GDM1 (cell line): ENCODE results near the gene HHIPL1.

ENCODE experiments used
- DNase-seq: peaks from one replicate; lab custom pipeline; 2025; lab: John Stamatoyannopoulos, UW

Gene HHIPL1

GRCh38 chr14:99689266-99690236, 44.6 kb downstream of the HHIPL1 start:
- DNase-seq = no peak

DNA sequence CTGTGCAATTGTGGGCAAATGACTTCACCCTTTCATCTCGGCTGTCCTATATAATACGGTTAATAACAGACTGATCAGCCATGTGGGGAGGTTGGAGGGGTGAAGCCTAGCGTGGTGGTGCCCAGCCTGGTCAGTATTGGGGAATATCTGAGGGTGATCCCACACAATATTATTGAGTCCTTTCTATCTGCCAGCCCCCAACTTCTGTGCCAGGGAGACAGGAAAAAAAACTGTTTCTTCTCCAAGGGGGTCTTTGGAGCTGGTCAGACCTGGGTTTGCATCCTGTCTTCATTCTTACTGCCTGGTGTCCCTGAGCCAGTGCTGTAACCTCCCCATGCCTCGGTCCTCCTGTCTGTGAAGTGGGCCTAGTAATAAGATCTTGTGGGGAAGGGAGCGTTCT, 45.7 kb downstream of the HHIPL1 start:
- DNase-seq = no peak

GRCh38 chr14:99691111-99691885, 46.4 kb downstream of the HHIPL1 start:
- no peak for DNase-seq

DNA sequence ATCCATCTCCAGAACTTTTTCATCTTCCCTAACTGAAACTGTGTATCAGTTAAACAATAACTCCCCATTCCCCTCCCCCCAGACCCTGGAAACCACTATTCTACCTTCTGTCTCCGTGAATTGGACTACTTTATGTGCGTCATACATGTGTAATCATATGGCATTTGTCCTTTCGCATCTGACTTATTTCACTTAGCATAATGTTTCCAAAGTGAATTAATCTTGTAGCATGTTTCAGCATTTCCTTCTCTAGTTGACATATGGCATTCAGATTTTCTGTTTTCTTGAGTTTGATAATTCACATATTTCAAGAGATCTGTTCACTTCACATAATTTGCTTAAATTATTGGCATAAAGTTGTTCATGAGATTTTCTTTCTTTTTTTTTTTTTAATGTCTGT, 49.0 kb downstream of the HHIPL1 start:
- no peak for DNase-seq

GRCh38 chr14:99696929-99697328, 52.0 kb downstream of the HHIPL1 start:
- no peak for DNase-seq

DNA sequence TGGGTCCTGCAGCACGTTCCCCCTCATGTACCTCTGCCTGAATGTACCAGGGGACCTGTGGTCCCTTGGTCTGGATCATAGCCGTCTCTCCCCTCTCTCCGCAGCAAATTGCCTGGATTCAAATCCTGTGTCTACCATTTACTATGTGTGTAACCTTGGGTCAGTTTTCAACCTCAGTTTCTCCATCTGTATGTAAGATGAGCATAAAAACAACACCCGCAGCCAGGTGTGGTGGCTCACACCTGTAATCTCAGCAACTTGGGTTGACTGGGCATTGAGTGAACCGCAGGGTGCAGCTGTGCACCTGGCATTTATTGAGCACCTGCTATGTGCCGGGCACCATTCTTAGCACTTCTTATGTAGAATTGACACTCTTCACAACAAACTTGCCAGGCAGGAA, 53.3 kb downstream of the HHIPL1 start:
- DNase-seq = no peak

- no peak for DNase-seq
Measured at GRCh38 chr14:99698642-99699041, 53.7 kb downstream of the HHIPL1 start.

DNA sequence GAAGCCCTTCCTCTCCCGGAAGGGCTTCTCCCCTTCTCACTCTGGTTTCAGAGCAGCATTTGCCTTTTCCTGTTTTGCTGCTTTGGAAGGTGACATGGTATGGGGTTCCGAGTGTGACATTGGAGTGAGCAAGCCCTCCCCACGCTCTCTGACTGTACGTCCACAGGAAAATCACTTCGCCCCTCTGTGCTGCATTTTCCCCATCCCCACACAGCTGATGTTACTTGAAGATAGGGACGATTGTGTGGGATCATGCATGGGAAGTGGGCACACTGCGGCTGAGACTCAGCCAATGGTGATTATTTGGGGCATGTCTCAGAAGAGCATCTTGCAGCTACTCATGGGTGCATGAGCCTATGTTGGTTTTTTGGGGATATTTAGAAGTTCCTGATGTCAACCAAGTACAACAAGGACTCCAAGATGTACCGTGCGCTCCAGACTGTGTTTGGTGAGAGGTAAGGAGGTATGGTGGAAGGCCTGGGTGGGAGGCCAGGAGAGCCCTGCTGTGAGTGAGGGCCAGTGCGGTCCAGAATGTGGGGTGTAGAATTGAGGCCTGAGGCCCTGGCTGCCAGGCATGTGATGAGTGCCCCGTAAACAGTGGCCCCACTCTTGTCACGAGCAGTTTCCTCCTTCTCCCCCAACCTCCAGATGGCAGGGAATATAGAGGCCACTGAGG, 54.3 kb downstream of the HHIPL1 start:
- no peak for DNase-seq

- DNase-seq = no peak
Measured at GRCh38 chr14:99699861-99700260, 54.9 kb downstream of the HHIPL1 start.

DNA sequence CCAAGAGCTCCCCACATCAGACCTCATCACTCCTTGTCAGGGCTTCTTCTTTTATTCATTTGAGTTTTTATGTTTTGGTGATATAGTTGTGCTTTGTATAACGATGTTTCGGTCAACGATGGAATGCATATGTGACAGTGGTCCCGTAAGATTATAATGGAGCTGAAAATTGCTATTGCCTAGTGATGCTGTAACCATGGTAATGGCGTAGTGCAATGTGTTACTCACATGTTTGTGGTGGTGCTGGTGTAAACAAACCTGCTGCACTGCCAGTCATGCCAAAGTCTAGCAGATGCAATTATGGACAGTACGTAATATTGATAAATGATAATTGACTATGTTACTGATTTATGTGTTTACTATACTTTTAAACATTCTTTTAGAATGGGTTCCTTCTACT, 55.5 kb downstream of the HHIPL1 start:
- no peak for DNase-seq

DNA sequence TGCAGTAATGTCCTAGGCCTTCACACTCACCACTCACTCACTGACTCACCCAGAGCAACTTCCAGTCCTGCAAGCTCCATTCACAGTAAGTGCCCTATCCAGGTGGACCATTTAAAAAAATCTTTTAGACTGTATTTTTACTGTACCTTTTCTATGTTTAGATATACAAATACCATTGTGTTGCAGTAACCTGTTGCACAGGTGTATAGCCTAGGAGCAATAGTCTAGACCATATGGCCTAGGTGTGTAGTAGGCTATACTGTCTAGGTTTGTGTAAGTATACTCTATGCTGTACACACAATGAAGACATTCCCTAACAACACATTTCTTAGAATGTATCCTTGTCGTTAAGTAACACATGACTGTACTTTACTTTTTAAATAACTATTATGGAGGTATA, 56.3 kb downstream of the HHIPL1 start:
- DNase-seq = no peak

DNA sequence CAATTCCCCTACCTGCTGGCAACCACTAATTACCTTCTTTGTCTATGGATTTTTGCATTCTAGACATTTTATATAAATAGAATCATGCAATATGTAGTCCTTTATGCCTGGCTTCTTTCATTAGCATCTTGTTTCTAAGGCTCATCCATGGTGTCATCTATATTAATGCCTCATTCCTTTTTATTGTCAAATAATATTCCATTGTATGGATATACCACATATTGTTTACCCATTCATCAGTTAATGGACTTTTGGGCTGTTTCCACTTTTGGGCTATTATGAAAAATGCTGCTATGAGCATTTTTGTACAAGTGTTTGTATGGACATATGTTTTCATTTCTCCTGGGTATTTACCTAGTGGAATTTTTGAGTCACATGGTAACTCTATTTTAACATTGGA, 57.2 kb downstream of the HHIPL1 start:
- DNase-seq = no peak

GRCh38 chr14:99703381-99703780, 58.5 kb downstream of the HHIPL1 start:
- DNase-seq = no peak

GRCh38 chr14:99704037-99704436, 59.1 kb downstream of the HHIPL1 start:
- DNase-seq = no peak

DNA sequence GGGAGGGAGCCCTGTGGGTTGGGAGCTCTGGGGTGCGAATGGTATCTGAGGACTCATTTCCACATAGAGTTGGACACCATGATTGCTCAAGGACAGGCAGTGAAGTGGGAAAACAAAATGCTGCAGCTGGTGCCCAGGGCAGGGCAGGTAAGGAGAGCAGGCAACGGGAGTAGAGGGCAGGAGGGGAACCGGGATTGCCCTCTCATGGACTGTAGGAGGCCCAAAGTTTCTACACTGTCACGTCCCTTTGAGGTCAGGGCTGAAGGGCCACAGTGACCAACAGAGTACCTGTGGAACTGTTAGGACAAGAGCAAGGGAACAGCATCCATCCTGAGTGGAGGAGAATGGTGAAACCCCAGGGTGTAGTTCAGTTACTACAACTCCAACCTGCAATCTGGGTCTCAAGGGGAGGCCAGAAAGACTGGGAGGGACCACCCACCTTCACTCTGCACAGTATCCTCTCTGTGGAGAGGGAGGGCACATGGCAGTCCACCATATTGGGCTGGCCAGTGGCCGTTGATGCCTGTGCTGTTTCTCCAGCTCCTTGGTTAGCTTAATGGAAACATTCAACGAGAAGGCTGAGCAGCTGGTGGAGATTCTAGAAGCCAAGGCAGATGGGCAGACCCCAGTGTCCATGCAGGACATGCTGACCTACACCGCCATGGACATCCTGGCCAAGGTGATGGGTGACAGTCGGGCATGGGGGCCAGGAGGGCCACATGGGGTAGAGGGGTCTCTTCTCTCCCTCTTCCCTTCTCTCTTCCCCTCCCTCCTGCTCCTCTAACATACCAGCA, 61.4 kb downstream of the HHIPL1 start:
- no peak for DNase-seq

DNA sequence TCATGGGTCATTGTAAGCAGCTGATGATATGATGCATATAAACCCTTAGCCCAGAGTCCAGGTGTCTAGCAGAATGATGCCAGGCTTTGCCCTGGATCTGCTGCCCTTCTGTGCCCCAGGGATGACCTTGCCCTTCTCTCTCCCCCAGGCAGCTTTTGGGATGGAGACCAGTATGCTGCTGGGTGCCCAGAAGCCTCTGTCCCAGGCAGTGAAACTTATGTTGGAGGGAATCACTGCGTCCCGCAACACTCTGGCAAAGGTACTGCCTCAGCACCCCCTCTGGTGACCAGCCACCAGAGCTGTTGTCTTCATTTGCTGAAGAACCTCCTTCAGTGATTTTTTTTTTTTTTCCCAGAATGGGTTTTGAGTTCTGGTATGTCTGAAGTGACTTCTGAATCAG, 62.5 kb downstream of the HHIPL1 start:
- no peak for DNase-seq

DNA sequence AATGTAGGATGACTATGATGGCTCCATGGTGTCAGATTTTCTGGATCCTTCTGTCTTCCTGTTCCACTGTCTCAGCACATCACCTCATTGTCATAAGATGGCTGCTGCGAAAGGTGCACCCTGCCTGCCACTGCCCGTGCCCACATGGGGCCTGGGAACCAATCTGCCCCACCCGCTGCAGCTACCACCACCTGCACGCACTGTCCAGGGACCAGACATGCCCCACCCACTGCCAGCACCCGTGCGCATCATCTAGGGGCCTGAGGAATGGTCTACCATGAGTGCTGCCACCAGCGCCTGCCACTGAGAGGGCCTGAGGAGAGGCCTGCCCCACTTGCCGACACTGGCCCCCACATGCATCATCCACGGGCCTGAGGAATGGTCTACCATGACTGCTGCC, 63.0 kb downstream of the HHIPL1 start:
- no peak for DNase-seq

- DNase-seq = no peak
Measured at GRCh38 chr14:99708449-99708848, 63.5 kb downstream of the HHIPL1 start.

DNA sequence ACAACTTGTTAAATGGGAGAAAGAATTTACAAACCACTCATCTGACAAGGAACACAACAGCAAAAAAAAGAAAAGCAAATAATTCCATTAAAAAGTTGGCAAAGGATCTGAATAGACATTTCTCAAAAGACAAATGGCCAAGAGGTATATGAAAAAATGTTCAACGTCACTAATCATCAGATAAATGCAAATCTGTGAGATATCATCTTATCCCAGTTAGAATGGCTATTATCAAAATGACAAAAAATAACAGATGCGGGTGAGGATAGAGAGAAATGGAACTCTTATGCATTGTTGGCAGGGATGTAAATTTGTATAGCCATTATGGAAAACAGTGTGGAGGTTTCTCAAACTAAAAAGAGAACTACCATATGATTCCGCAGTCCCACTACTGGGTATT, 69.0 kb downstream of the HHIPL1 start:
- DNase-seq = no peak

DNA sequence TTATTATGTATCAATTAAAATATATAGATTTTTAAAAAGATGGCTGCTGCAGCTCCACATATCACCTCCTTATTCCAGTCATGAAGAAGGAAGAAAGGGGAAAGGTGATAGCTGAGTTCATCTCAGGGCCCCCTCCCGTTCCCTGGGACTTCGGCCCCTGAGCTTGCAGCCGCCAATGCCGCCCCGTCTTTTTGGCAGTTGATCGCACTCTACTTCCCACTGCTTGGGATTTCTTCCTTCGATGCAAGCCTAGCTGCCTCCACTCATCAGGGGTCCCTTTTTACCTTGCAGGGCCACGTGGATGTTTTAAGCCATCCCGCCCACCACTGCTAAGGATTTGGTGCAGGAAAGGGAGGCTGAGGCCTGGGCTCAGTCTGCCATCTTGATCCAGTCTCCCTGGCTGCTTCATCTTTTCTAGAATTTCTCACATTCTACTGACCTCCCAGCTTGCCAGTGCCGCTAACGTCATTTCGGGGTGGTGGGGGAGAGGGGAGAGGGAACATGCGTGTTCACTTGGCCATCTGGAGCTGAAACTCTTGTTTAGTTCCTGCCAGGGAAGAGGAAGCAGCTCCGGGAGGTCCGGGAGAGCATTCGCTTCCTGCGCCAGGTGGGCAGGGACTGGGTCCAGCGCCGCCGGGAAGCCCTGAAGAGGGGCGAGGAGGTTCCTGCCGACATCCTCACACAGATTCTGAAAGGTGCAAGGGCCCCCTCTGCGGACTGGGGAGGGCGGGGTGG, 70.5 kb downstream of the HHIPL1 start:
- DNase-seq = no peak
